Endothelial cell of hepatic sinusoid (primary cell): ENCODE results near the gene AMZ2.
"Not testable (repeated sequence)": the region's sequence is repeated elsewhere in the genome, so short reads cannot be mapped to it uniquely, and the experiment has no call there.

Experiments used
- in situ Hi-C: cut with HindIII; loops from 2 replicates; pipeline ENCODE4 v1.10.0; 2017; ENCODE audit warnings: low sequenced_read_pairs

Gene AMZ2

GRCh38 chr17:68248891-68249290, 1.0 kb downstream of the AMZ2 start:
- in situ Hi-C loops: no loop called here

GRCh38 chr17:68249354-68249765, 1.5 kb downstream of the AMZ2 start:
- in situ Hi-C loops: no loop called here

- in situ Hi-C loops: not testable (repeated sequence)
Measured at GRCh38 chr17:68253426-68253825, 5.6 kb downstream of the AMZ2 start.

- in situ Hi-C loops: no loop called here
Measured at GRCh38 chr17:68255151-68255550, 7.3 kb downstream of the AMZ2 start.

- in situ Hi-C loops: no loop called here
Measured at GRCh38 chr17:68255731-68256538, 8.1 kb downstream of the AMZ2 start.

- in situ Hi-C loops: not testable (repeated sequence)
Measured at GRCh38 chr17:68256701-68257100, 8.9 kb downstream of the AMZ2 start.

- in situ Hi-C loops: no loop called here
Measured at GRCh38 chr17:68257934-68258333, 10.1 kb downstream of the AMZ2 start.

- in situ Hi-C loops: not testable (repeated sequence)
Measured at GRCh38 chr17:68258890-68259647, 11.2 kb downstream of the AMZ2 start.

GRCh38 chr17:68259648-68259951, 11.8 kb downstream of the AMZ2 start:
- in situ Hi-C loops: not testable (repeated sequence)

GRCh38 chr17:68260051-68260762, 12.4 kb downstream of the AMZ2 start:
- in situ Hi-C loops: no loop called here

- in situ Hi-C loops: not testable (repeated sequence)
Measured at GRCh38 chr17:68262467-68262866, 14.6 kb downstream of the AMZ2 start.

GRCh38 chr17:68263101-68263681, 15.3 kb downstream of the AMZ2 start:
- in situ Hi-C loops: not testable (repeated sequence)

GRCh38 chr17:68265833-68266232, 18.0 kb downstream of the AMZ2 start:
- in situ Hi-C loops: not testable (repeated sequence)

- in situ Hi-C loops: no loop called here
Measured at GRCh38 chr17:68273722-68274121, 25.9 kb downstream of the AMZ2 start.

- in situ Hi-C loops: not testable (repeated sequence)
Measured at GRCh38 chr17:68276339-68276738, 28.5 kb downstream of the AMZ2 start.

GRCh38 chr17:68277807-68278206, 30.0 kb downstream of the AMZ2 start:
- in situ Hi-C loops: no loop called here

- in situ Hi-C loops: not testable (repeated sequence)
Measured at GRCh38 chr17:68281965-68282364, 34.1 kb downstream of the AMZ2 start.

- in situ Hi-C loops: no loop called here
Measured at GRCh38 chr17:68288375-68288774, 40.5 kb downstream of the AMZ2 start.

- in situ Hi-C loops: no loop called here
Measured at GRCh38 chr17:68288804-68289203, 41.0 kb downstream of the AMZ2 start.

GRCh38 chr17:68289473-68289872, 41.6 kb downstream of the AMZ2 start:
- in situ Hi-C loops: no loop called here

GRCh38 chr17:68289936-68290267, 42.1 kb downstream of the AMZ2 start:
- in situ Hi-C loops: no loop called here
